ENCODE data around the gene C5AR2.

C5AR2 gene

DNA sequence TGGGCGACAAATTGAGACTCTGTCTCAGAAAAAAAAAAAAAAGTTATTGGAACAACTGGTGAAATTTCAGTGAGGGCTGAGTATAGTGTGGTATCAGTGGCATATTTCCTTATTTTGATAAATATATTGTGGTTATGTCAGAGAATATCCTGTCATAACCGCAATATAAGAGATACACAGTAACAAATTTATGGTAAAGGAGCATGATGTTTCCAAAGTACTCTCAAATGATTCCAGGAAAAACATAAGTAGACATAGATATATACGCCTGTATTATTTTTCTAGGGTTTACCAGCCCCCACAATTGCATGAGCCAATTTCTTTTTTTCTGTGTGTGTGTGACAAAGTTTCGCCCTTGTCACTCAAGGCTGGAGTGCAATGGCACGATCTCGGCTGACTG, 28.0 kb upstream of the C5AR2 start:
- no peak for TF ChIP-seq CTCF (IDR thresholded peaks at IDR 0.05; ENCODE audit: control extremely low read depth, extremely low read depth, low read depth, missing control alignments)
- DNase-seq (ENCODE audit: extremely low spot score) = no peak
- POLR2A ChIA-PET = interaction anchor here (0.6 kb wide), 1 partner anchor 14 kb away, joined by 3 read pairs; no protein-coding TSS in a partner anchor
- CTCF ChIA-PET = interaction anchor here (0.9 to 6.5 kb wide), 4 partner anchors 9 to 180 kb away, joined by 3 to 35 read pairs (median 8); partner anchors contain the start of gene KPTN

DNA sequence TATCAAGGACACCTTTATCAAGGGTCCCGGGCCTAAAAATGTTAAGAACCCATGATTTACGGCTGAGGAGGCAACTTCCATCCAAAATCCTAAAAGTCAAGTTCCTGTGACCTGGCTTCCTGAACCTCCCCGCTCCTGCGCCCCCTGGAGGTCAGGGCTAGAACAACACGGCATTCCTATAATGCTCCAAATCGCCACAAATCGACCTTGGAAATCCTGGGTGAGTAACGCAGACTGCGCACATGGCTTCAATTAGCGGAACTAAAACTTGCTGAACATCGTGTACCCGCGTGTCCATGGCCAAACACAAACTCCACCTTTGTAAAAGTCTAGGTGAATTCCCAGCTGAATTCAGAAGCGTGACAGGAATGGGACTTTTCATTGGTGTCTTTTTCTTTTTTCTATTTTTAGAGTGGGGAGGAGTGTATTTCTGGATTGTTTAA, 26.6 kb upstream of the C5AR2 start:
- ChIA-PET CTCF (interaction anchor here (0.7 to 6.5 kb wide), 12 partner anchors 10 to 402 kb away, joined by 3 to 35 read pairs (median 4); partner anchors contain the start of gene DHX34), POLR2A (interaction anchor here (0.7 kb wide), 1 partner anchor 142 kb away, joined by 8 read pairs; no protein-coding TSS in a partner anchor)
- DNase-seq (ENCODE audit: extremely low spot score) = peak; percentile 57
- TF ChIP-seq CTCF (IDR thresholded peaks at IDR 0.05; ENCODE audit: control extremely low read depth, extremely low read depth, low read depth, missing control alignments) = peak; percentile 95

GRCh38 chr19:47306303-47306702, 25.7 kb upstream of the C5AR2 start:
- ChIA-PET CTCF (interaction anchor here (1.0 to 6.5 kb wide), 8 partner anchors 9 to 401 kb away, joined by 4 to 35 read pairs (median 6); partner anchors contain the start of gene DHX34), POLR2A (no interaction called here)
- no peak for DNase-seq (ENCODE audit: extremely low spot score)
- no peak for TF ChIP-seq CTCF (IDR thresholded peaks at IDR 0.05; ENCODE audit: control extremely low read depth, extremely low read depth, low read depth, missing control alignments)

DNA sequence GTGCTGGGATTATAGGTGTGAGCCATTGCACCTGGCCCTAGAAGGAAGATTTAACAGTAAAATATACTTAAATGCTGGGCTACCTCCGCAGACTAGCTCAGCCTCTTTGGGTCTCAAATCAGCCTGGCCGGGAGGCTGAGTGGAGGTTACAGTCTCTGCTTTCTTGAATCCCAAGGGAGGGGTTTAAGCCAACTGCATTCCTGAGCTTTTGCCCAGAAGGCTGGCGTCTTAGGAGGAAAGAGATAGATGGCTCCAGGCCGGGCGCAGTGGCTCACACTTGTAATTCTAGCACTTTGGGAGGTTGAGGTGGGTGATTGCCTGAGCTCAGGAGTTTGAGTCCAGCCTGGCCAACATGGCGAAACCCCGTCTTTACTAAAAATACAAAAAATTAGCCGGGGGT, 22.9 kb upstream of the C5AR2 start:
- CTCF ChIA-PET = interaction anchor here (0.9 to 6.5 kb wide), 5 partner anchors 14 to 82 kb away, joined by 3 to 35 read pairs (median 5); no protein-coding TSS in a partner anchor
- no peak for DNase-seq (ENCODE audit: extremely low spot score)

GRCh38 chr19:47309608-47310007, 22.4 kb upstream of the C5AR2 start, which contains the start of gene C5AR1:
Gene C5AR1 (plus strand): TSS chr19:47309861. CDS start chr19:47309896, 35 bp downstream.
- ChIA-PET POLR2A (no interaction called here), CTCF (interaction anchor here (1.8 to 6.5 kb wide), 3 partner anchors 15 to 82 kb away, joined by 5 to 35 read pairs (median 7); no protein-coding TSS in a partner anchor)
- TF ChIP-seq CTCF (IDR thresholded peaks at IDR 0.05; ENCODE audit: control extremely low read depth, extremely low read depth, low read depth, missing control alignments) = no peak
- no peak for DNase-seq (ENCODE audit: extremely low spot score)

More for the DNA sequence above, 22.9 kb upstream of the C5AR2 start:
- no peak for TF ChIP-seq CTCF (IDR thresholded peaks at IDR 0.05; ENCODE audit: control extremely low read depth, extremely low read depth, low read depth, missing control alignments)
- POLR2A ChIA-PET = no interaction called here

GRCh38 chr19:47310323-47310722, 21.7 kb upstream of the C5AR2 start:
- no peak for TF ChIP-seq CTCF (IDR thresholded peaks at IDR 0.05; ENCODE audit: control extremely low read depth, extremely low read depth, low read depth, missing control alignments)
- CTCF ChIA-PET = interaction anchor here (6.5 kb wide), 1 partner anchor 16 kb away, joined by 35 read pairs; no protein-coding TSS in a partner anchor
- POLR2A ChIA-PET = no interaction called here
- no peak for DNase-seq (ENCODE audit: extremely low spot score)

Measured in GM10248 (cell line).